ENCODE data around the gene PCSK4. TPM values are rescaled to one million over a fixed set of nuclear protein-coding genes. Genes with fewer than 3 reads are reported as not detected.

Gene PCSK4
- total and polyA plus RNA-seq, 9 of the 15 experiments (the other 6 are each of a cell fraction or from before 2014, with no cell fraction given) = 0.01 to 9.1 (median 2.1) TPM; not detected in 1

GRCh38 chr19:1455002-1455335 is 35.2 kb downstream of the PCSK4 start (continued):
- TF ChIP-seq MGA (IDR thresholded peaks at IDR 0.05) = peak; percentile 26; the same call in 1 of the 2 replicates
- peak in 1 of 2 experiments; percentile 57 for TF ChIP-seq E2F6 (IDR thresholded peaks at IDR 0.05; ENCODE audit: borderline replicate concordance in 1 of 2, extremely low read depth in 1 of 2, insufficient read depth in 1 of 2, insufficient read length in 1 of 2, low read depth in 1 of 2, low read length in 1 of 2, poor library complexity in 1 of 2, severe bottlenecking in 1 of 2)
- no peak for TF ChIP-seq PRMT5 (CRISPR knock-in tag; IDR thresholded peaks at IDR 0.05)
